ENCODE measurements around the gene PICK1.

PICK1 gene

DNA sequence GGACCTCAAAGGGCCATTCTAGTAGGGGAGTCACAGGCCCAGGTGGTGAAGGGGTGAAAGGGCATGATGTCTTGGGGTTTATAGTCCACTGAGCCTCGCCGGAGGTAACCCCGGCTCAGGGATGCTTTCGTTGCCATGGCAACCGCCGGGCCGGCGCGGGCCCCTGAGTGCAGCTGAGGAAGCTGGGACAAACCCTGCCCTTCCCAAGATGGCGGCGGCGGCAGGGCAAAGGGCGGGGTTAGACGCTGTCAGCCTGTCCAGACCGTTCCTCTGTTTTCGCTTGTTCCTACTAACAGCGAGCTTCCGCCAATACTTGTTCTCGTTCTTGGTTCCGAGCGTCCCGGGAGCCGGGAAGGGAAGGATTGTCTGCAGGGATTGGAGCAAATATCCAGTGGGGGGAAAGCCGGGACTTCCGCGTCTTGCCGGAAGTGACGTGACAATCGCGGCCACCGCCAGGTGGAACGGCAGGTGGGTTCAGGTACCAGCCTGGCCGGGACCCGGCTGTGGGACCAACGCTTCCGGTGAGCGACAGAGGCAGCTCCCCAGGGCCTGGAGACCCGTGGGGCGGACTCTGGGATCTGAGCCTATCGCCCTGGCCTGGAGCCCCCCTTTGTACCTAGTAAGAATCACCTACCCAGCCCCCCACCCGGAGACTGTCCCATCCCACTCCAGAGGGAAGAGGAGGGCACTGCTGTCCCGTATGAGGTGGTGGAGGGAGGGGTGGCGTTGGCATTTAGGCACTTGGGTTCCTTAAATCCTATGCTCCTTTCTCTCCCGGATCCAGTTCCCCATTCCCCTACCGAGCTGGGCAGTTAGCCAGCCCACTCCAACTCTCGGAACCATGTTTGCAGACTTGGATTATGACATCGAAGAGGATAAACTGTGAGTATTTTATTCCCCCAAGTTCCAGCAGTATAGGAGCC, at the start of gene PICK1:
TSS of gene PICK1 (plus strand) at position 436 of the 923 bp plus-strand sequence. CDS start at position 842, 406 bp downstream.
- peak; percentile 28 to 97 (median 87) for DNase-seq

DNA sequence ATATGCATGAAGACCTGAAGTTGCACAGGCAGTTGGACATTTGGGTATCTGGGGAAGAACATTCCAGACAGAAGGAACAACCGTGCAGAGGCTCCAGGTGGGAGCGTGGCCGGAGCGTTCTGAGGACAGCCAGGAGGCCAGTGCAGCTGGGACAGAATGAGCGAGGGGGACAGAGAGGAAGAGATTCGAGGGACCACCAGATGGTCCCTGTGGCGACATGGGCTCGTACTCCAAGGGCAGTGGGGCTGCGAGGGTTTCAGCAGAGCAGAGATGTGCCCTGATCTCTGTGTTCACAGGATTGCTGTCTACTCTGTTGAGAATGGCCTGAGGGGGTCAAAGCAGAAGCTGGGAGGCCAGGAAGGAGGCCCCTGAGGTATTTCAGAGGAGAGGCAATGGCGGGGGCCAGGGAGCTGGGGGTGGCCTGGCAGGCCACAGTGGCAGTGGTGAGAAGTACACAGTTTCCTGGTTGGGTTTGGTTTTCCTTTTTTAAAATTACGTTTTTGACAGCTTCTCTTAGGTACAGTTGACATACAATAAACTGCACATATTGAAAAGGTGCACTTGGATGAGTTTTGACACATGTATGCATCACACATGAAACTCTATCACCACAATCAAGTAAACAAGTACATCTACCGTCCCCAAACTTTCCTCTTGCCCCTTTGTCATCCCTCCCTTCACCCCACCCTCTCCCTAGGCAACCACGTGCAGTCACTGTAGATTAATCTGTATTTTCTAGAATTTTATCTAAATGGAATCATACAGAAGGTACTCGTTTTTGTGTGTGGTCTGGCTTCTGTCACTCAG, 48.0 kb upstream of the PICK1 start:
- no peak for DNase-seq

DNA sequence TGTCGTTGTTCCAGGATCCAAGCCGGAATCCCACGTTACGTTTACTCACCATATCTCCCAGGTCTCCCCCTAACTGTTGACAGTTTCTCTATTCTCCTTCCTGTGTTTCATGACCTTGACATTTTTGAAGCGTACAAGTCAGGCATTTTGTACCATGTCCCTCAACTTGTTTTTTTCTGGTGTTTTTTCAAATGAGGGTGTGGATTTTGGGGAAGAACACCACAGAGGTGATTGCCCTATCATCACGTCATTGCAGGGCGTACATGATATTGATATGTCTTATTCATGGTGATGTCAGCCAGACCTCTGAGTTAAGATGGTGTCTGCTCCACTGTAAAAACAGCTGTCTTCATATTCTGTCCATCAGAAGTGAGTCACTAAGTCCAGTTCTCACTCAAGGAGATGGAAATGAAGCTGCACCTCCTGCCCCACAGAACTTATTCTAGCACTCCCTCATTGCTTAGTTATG, 44.6 kb upstream of the PICK1 start:
- no peak for DNase-seq

DNA sequence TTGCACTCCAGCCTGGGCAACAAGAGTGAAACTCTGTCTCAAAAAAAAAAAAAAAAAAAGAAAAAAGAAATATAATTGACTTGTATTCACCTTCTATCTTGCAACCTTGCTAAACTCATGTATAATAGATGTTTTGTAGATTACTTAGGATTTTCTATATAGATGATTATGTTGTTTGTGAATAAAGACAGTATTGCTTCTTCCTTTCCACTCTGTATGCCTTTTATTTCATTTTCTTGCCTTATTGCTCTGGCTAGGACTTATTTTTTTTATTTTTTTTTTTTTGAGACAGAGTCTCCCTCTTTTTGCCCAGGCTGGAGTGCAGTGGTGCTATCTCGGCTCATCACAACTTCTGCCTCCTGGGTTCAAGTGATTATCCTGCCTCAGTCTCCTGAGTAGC, 43.1 kb upstream of the PICK1 start:
- no peak for DNase-seq

DNA sequence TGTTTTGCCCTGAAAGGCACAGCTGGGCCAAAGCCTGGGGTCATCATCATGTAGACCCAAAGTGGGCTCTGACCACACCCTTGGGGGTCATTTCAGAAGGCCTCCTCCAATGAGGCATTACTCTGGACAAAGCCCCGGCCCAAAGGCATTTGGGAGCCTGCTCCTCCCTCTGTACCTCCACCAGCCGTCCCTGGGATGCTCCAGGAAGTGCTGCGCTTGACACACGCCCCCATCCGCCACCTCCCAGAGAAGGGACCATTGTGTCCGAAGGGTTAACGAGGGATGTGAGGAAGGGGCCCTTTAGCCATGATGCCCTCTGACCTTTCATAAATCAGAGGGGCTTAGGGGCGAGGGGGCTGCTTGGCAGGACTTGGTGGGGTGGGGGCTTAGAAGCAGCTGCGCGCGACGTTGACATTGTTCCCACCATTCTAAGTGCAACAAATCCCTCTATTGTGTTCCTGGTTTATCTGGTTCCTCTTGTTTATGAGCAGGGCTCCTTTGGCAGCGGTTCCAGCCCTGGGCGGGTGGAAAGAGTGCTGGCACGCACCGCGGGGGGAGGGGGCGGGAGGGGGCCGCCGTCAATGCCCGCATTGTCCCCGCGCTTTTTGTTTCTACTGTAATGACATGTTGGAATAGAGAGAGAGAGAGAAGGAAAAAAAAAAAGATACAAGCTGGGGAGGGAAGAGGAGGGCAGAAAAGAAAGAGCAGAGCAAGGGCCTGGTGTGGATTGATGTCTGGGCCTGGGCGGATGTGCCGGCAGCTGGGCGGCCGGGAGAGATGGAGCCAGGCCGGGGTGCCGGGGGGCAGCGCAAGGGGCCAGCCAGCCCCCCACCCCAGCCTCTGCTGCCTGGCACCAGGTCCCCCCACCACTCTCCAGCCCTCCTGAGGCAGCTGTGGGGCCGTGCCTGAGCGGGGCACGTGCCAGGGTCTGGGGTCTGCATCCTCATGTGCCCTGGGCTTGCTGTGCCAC, 40.7 kb upstream of the PICK1 start:
- DNase-seq, result peak in 50 of 51 donors; percentile 21 to 94 (median 80)

DNA sequence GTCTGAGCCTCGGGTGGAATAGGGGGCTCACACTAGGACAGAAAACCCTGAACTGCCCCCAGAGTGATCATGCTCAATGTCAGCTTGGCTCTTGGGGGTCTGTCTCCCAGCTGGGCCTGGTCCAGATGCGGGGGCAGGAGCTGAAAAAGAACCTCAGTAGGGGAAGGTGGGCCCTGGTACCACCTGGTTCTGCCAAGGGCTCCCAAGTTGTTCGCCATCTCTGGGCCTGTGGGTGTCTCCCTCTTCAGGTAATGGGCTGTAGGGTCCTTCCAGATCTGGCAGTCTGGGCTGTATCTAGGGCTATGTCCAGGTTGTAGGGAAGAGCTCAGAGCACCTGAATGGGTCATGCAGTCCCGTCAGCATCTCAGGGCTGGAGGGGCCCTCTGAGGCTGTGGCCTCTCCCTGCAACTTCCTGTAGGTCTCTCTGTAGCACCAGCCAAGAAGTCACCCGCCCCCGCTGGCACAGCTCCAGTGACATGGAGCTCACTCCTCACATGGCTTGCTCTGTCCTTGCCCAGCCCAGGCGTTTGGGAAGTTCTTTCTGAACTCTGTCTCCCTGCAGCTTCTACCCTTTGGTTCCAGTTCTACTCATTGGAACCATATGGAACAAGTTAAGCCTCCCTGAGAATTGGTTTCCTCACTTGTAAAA, 39.8 kb upstream of the PICK1 start:
- DNase-seq, result peak in 47 of 51 donors; percentile 32 to 85 (median 70)

DNA sequence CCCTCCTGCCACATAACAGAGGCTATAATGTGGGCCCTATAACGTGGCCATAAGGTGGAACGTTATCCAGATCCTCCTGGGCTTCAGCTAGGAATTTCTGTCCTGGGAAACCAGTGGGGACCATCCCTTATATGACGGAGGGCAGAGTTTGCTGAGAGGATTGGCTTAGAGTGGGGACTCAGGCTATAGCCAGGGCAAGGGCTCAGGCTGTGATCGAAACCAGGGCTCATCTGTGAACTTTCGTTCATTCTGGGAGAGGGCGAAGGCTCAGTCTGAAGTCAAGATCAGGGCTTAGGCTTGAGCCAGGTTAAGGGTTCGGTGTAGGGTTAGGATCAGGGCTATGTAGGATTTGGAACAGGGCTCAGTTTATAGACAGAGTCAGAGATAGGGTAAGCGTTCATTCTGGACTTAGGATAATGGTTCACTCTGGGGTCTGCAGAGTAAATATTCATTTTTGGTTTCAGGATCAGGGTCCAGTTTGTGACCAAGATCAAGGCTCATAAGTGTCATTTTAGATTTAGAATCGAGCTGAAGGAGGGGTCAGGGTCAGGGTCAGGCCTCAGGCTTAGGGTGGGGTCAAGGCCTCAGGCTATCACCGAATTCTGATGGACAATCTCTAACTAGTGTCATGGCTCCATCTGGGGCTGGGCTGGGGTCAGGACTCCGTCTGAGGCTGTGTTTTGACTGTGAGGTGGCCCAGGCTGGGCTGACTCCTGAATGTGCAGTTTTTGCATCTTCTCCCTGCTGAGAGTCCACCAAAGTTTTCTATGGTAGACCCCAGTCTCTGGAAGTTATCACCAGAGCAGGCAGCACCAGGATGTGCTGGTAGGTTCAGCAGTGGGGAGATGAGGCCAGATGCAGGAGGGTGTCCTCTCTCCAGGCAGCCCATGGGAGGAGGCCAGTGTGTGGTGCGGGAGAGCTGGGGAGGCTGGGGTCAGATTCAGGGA, 39.0 kb upstream of the PICK1 start:
- no peak for DNase-seq

DNA sequence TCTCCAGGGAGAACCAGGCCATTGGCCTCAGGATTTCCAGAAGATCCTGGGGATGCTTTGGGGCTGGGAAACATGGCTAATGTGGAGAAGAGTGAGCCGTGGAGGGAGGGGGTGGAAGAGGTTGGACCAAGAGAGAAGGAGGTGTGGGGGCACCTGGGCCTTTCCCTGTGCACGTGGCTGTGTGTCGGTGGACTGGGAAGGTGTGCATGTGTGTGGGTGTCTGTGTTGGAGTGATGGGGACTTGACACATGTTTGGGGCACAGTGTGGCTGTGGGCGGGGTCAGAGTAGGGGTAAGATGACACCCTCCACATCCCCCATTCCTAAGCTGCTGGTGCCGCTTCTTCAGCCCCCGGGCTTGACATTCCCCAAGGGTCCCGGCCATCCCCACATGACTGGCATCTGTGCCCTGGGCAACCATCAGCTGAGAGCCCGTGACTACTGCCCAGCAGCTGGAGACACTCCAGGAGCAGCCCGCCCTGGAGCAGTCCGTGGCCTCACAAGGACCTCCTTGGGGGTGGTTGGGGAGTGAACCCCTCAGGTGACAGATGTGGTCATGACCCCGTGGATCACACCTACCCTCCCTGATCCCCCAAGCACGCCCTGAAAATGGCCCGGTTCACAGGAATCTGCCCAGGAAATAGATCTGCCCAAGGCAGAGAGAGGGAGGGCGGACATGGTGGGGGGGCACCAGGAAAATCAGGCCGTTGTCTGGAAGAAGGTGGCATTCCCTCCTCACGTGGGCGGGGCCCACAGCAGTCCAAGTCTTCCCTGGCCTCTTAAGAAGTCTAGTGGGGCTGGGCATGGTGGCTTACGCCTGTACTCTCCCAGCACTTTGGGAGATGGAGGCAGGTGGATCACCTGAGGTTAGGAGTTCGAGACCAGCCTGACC, 38.0 kb upstream of the PICK1 start:
- peak in 9 of 51 donors; percentile 29 to 60 (median 42) for DNase-seq

DNA sequence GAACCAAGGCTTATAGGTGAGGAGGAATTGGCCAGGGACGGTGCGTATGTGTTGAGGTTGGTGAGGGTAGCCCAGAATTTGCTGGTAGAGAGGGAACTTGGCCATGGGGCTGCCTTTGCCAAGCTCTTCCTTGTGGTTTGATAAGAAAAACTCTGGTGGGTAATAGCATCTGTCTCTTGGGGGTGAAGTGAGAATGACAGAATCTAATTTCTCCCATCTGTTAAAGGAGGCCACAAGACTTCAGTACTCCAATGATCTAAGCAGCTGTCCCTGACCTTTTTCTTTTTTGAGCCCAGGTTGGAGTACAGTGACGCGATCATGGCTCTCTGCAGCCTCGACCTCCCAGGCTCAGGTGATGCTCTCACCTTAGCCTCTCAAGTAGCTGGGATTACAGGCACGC, 36.0 kb upstream of the PICK1 start:
- DNase-seq, result no peak

DNA sequence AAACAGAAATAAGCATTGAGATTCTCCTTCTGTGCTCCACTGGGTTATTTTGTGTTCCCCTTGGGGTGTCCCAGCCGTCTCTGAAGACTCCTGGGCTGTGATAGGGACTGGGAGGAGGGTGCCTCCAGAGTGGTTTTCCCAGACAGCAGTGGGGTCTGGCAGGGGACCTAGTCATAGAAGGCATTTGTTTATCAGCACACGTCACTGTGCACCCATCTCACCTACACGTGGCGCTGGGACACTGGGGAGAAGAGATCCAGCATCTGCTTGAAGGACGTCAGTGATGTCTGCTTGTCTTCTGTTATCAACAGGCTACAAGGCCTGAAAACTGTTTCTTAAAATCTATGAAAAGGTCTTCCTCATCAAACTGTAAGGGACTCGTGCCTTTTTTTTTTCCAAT, 34.2 kb upstream of the PICK1 start:
- no peak for DNase-seq

DNA sequence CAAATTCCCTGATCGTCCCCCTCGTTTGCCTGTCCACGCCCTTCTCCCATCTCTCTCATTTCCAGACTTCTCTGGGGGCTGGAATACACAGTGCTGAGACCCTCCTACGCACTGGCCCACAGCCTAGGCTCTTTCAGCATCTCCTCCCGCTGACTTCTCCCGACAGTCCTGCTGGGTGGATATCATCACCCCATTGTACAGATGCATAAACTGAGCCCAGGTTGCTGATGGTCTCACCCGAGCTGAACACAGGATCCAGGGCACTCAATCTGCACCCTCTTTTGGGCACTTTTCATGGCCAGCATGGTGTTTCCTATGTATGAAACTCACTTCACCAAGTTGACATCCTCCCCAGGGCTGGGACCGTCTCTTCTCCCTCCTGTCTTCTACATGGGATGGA, 31.7 kb upstream of the PICK1 start:
- DNase-seq, result no peak

DNA sequence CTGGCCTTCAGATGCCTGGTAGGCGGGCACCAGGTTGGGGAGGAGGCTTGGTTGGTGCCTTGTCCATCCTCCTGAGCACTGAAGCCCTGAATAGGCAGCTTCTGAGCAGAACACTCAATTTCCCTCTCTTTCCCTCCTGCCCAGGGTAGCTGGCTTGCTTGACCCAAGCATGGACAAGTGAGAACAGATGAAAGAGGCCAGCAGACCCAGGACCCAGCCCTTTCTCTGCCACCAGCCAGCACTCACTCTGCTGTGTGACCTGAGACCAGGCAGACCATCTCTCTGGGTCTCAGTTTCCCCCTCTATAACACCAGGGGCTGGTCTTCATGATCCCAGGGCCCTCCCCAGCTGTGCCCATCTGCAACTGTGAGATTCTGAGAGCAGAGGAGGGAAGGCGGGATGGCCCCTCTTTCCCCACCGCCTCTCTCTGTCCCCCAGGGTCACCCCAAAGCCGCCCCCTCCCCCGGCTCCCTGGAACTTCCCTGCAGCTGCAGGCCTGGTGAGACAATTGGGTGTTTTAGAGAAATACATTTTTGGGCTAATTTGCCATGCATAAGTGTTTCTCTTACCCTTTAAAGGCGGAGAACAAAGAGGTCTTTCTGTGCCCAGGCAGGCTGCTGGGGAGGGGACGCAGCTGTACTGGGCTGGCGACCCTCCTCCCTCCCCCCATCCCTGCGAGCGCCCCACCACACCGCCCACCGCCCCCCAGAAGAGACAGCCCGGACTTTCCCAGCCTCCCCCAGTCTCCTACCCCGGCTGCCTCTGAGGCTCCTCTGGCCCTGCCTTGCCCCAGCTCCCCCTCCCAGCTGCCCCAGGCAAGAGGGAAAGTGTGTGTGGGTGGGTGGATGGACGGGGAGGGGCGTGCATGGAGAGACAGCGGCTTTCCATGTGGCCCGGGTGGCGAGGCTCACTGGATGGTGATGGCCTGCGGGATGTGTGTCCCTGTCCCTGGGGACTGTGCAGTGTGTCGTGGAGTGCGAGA, 30.8 kb upstream of the PICK1 start:
- DNase-seq, result peak in 33 of 51 donors; percentile 30 to 84 (median 69)

DNA sequence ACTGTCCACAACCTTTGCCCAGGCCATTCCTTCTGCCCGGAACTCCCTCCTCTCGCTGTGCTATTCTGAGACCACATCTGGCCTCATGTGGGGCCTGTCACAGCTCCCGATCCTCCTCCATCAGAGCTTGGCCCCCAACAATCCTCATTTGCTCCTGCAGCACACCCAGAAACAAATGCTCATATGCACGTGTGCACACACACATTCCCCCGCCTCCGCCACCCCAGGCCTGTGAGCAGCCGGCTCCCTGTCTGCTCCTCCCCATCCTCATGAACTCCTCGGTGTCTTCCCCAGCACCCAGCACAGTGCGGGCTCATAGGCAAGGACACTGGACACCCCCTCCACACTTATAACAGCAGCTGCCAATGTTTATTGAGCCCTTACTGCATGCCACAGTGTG, 29.7 kb upstream of the PICK1 start:
- DNase-seq, result peak in 8 of 51 donors; percentile 39 to 57 (median 49)

DNA sequence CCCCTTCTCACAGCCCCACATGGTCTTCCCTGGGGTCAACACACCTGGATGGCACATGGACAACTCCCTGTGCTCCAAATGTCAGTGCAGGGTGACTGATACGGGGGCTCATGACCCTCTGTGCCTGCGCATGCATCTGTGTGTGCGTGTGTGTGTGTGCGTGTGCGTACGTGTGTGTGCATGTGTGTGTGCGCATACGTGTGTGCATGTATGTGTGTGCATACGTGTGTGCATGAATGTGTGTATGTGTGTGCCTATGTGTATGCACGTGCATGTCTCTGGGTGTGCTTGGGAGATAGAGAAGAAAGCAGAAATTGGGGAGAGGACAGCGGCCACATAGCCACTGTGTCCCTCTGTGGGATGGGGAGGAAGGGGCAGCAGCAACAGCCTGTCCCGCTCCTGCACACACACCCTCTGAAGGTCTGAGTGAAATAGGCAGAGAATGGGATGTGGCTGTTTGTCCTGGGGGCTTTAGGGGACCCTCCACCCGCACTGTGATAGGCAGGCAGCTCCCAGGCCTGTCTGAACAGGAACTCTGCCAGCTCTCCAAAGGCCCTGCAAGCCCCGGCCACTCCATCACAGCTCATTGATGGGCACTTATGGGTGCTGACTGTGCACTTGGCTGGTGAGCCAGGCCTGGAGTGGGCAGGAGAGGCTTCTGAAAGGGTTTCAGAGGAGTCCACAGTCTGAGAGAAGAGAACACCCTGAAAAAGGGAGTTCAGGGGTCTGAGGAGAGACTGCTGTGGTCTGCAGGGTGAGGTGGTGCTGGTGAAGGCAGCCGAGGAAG, 28.7 kb upstream of the PICK1 start:
- DNase-seq, result peak in 2 of 51 donors; percentile 25 to 30

DNA sequence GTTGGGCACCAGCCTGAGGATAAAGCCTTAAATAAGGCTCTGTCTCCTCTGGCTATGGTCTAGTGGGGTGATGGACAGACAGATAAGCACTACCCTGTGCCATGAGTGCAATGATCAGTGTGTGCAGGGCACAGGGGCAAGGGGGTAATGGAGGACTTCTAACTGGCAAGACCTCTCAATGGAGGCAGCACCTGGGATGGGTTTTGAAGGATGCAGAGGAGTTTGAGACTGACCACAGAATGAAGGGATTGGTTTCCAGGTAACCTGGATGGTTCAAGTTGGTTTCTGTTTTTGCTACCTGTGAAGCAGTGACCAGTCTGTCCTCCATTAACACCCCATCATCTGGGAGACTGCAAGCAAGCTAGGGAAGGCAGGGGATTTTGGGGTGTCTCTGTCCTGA, 27.8 kb upstream of the PICK1 start:
- DNase-seq, result no peak

DNA sequence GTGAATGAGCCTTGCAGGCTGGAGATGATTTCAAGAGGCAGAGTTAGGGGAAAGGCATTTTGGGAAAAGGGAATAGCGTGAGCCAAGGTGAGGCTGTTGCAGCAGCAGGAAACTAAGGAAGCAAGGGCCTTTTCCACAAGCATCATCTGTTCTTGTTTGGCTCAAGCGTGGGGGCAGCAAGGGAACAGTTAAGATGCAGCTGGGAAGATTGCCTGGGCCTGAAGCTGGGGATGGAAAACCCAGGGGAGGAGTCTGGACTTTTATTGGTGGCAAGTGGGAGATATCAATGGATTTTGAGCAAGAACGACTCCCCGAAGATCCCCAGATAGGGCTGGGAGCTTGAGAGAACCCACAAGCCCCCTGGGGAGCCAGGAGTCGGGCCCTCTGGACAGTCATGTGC, 27.3 kb upstream of the PICK1 start:
- peak in 3 of 51 donors; percentile 22 to 33 (median 27) for DNase-seq
